Activated T-cell treated with anti-CD3 and anti-CD28 coated beads for 4 hours (primary cell): ENCODE data around the gene APOD.
"Not testable (repeated sequence)": the region's sequence is repeated elsewhere in the genome, so short reads cannot be mapped to it uniquely, and the experiment has no call there.

Experiments used
- DNase-seq: peaks from one replicate; pipeline ENCODE4 v3.0.0-alpha.2; 2020

Gene APOD

GRCh38 chr3:195583831-195584542 lies at the start of gene APOD:
APOD (minus strand) TSS chr3:195583940; CDS start chr3:195579461, 4,479 bp downstream.
- no peak for DNase-seq

GRCh38 chr3:195633351-195633750 lies 49.6 kb upstream of the APOD start:
- not testable (repeated sequence) for DNase-seq

DNA sequence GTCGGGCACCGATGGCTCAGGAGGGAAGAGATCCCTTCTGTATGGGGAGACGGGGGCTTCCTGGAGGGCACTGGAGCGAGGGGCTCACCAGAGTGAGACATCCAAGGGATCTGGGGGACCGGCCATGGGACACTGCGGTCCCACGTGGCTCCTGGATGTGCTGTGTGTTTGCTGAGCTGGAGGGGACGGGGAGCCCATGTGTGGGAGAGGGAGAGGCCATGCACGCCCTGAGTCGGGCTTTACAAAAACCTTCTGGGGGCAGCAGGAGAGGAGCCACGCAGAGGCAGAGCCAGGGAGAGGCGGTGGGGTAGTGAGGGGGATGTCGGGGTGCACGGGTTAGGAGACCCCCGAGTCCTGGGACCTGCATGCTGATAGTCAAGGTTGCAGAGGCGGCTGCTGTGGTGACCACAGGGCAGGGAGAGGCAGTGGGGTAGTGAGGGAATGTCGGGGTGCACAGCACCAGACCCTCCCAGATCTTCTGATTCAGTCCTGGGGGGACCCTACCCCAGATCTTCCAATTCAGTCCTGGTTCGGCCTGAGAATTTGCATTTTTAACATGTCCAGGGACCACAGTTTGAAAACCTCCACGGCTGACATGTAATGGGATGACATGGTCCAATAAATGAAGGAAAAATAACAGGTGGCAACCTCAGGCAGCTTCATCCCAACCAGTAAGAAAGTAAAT lies 48.9 kb upstream of the APOD start:
- not testable (repeated sequence) for DNase-seq

- DNase-seq, result not testable (repeated sequence)
Measured at GRCh38 chr3:195632046-195632445, 48.3 kb upstream of the APOD start.

- not testable (repeated sequence) for DNase-seq
Measured at GRCh38 chr3:195630938-195631495, 47.3 kb upstream of the APOD start.

GRCh38 chr3:195630086-195630917 lies 46.6 kb upstream of the APOD start:
- DNase-seq, result not testable (repeated sequence)

DNA sequence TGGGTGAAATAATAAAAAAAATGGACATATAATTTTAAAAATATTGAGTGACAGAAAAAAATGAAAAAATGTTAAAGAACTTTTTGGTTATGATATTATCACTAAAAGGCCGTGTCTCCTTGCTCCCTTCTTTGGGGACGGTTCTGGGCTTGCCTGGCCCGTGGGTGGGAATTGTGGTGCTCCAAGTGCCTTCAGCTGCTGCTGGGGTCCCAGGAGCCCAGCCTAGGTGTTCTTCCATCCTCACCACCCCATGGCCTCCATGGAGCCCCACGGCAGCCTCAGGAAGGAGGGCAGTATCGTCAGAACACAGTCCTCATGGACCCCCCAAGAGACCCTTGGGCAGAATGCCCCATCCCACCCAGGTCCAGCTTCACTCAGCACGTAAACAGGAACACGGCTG lies 45.9 kb upstream of the APOD start:
- DNase-seq, result not testable (repeated sequence)

DNA sequence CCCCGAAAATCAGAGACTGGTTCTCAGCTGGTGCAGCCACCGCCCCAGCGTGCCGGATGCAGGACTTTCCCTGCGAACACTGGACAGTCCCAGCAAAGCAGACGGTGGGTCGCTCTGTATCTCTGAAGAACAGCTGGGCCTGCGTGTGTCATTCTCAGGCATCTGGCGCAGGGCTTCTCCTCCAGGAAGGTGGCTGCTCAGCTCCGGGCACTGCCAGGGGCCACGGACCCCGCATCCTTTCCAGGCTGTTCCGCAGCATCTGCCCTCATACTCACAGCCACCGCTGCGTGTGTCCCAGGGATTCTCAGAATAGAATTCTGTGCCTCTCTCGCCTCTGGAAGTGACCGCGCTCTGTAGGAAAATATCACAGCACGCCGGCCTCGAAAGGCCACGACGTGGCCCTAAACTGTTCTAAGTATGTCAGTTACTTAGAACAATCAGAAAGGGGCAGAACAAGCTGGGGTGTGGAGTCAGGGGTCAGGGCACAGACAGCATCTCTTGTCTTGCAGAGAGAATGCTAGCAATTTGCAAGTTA lies 44.7 kb upstream of the APOD start:
- not testable (repeated sequence) for DNase-seq

GRCh38 chr3:195627515-195628385 lies 44.0 kb upstream of the APOD start:
- DNase-seq, result not testable (repeated sequence)

GRCh38 chr3:195624603-195625560 lies 41.1 kb upstream of the APOD start:
- not testable (repeated sequence) for DNase-seq

DNA sequence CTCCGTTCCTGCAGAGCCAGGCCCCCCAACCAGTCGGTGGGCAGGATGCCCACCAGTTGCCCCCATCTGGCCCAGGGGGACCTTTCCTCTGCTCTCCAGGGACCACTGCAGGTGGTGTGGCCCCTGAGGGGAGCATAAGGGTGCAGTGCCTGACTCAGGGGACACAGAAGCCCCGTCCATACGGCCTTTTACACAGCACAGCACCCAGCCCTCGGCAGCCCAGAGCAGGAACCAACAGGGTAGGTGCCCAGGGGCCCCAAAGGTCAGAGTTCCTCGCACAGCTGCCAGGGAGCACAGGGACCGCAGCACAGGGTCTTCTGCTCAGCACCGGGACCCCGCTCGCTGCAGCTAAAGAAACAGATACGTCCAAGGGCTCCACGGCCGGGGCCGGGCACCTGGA lies 40.4 kb upstream of the APOD start:
- DNase-seq, result not testable (repeated sequence)

- DNase-seq, result not testable (repeated sequence)
Measured at GRCh38 chr3:195623217-195623965, 39.7 kb upstream of the APOD start.

DNA sequence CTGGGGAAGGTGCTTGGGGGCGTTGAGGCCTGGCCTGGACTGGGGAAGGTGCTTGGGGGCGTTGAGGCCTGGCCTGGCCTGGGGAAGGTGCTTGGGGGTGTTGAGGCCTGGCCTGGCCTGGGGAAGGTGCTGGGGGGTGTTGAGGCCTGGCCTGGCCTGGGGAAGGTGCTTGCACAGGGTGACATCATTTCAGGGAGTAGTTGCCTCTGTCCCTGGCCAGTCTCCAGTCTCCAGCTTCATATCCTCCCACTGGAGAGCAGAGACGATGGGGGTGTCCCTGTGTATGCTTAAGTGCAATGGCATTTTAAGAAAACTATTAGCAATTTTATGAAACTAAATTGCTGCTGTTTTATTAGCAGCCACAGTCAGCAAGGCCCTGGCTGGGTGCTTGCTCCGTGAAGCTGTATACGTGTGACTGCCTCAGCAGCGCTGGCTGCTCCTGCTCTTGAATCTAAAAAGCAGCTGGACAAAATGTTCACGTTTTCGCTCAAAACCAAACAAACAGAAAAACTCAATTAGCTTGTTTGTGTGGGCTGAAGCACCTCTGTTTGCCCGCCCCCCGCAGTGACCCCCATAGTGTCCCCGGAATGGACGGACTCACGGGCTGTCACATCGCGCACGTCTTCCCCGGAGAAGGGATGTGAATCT lies 38.9 kb upstream of the APOD start:
- DNase-seq, result not testable (repeated sequence)

DNA sequence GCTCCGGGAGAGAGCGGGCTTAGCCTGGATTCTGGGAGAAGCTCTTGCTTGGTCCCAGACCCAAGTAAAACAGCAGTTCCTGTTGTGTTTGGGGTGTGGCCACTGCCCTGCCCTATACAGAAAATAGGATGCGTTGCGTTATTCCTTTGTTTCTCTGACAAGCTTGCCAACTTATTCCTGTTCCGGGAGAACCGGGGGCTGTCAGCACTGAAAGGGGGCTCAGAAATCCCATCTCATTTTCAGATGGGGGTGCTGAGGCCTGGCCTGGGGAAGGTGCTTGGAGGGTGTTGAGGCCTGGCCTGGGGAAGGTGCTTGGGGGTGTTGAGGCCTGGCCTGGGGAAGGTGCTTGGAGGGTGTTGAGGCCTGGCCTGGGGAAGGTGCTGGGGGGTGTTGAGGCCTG lies 38.3 kb upstream of the APOD start:
- DNase-seq, result not testable (repeated sequence)

DNA sequence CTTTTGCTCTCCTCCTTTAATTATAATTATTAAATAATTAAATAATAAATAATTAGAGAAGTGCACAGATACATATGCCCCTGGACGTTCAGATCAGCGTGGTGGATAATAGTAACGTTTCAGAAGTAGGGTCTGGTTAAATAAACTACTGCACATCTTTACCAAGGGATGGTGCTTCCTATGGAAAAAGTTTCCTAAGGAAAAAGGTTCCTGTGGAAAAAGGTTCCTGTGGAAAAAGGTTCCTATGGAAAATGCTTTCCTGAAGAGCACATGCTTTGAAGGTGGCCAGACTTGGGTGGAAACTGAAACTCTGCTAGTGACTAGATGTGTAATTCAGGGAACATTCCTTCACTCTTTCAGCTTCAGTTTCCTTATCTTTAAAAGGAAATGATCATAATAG lies 37.4 kb upstream of the APOD start:
- DNase-seq, result not testable (repeated sequence)

DNA sequence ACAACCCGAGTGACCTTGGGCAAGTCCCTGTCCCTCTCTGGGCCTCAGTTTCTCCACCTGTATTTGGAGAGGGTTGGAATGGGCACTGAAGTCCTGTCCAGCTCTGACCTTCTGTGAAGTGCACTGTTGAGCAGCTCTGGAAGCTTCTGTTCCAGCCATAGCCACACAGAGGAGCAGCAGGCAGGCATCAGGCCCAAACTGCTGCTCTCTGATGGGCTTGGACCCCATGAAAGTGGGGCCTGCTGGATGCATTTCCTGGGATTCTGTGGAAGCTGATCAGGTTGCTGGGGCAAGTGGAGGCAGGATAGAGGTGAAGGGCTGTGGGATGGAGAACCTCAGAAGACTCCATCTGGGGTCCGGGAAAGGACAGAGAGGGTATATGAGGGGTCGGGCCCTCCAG lies 36.7 kb upstream of the APOD start:
- DNase-seq, result not testable (repeated sequence)

GRCh38 chr3:195619591-195620369 lies 36.0 kb upstream of the APOD start:
- DNase-seq, result not testable (repeated sequence)
